OCI-LY7 (cell line): Measurements from ENCODE around the gene MMP24OS.

ENCODE experiments used
- EZH2phosphoT487 ChIP-seq: fragments of 200-600 bp; sonication (generic); IDR thresholded peaks from 2 replicates; pipeline ENCODE4 v1.6.1; 2018; ENCODE audit warnings: low read depth, borderline replicate concordance, mild to moderate bottlenecking, mixed run types, antibody characterized with exemption, low read length, moderate library complexity, mixed read lengths
- TF ChIP-seq, protein P1 (sequence below): fragments of 200-600 bp; sonication (generic); conservative IDR thresholded peaks from 2 replicates; pipeline ENCODE4 v1.5.1; 2014; ENCODE audit warnings: mild to moderate bottlenecking, antibody characterized with exemption, low read length, moderate library complexity, mixed read lengths

DNA sequence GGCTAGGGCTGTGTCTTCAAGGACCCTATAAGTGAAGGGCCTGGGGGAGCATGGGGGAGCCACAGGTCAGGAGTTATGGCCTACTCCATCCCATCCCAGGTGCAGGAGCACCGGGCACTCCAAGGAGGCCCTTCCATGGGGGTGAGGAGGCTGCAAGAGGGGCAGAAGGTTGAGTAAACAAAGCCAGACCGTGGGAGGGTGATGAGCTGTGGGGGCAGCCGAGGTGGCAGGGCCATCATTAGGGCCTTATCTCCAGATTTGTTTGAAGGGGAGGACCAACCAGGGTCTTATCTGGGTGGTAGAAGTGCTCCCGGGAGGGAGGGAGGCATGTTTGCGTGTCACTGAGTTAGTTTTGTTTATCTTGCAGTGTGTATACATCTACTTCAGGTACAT is 16.4 kb upstream of the MMP24OS start:
- TF ChIP-seq, protein P1, sequence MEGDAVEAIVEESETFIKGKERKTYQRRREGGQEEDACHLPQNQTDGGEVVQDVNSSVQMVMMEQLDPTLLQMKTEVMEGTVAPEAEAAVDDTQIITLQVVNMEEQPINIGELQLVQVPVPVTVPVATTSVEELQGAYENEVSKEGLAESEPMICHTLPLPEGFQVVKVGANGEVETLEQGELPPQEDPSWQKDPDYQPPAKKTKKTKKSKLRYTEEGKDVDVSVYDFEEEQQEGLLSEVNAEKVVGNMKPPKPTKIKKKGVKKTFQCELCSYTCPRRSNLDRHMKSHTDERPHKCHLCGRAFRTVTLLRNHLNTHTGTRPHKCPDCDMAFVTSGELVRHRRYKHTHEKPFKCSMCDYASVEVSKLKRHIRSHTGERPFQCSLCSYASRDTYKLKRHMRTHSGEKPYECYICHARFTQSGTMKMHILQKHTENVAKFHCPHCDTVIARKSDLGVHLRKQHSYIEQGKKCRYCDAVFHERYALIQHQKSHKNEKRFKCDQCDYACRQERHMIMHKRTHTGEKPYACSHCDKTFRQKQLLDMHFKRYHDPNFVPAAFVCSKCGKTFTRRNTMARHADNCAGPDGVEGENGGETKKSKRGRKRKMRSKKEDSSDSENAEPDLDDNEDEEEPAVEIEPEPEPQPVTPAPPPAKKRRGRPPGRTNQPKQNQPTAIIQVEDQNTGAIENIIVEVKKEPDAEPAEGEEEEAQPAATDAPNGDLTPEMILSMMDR: no peak
- TF ChIP-seq EZH2phosphoT487: no peak
